ENCODE data around the gene TM7SF2. TPM values are rescaled to one million over a fixed set of nuclear protein-coding genes. Genes with fewer than 3 reads are reported as not detected.
"Not testable (repeated sequence)": the region's sequence is repeated elsewhere in the genome, so short reads cannot be mapped to it uniquely, and the experiment has no call there.

Gene TM7SF2
- total RNA-seq, 1 donor from 2014 or later = 50.1 TPM

GRCh38 chr11:65111159-65111743, 421 bp upstream of the TM7SF2 start:
- no peak for DNase-seq (ENCODE audit: low spot score)
- intact Hi-C loops (cut with DNase I) = no loop called here

DNA sequence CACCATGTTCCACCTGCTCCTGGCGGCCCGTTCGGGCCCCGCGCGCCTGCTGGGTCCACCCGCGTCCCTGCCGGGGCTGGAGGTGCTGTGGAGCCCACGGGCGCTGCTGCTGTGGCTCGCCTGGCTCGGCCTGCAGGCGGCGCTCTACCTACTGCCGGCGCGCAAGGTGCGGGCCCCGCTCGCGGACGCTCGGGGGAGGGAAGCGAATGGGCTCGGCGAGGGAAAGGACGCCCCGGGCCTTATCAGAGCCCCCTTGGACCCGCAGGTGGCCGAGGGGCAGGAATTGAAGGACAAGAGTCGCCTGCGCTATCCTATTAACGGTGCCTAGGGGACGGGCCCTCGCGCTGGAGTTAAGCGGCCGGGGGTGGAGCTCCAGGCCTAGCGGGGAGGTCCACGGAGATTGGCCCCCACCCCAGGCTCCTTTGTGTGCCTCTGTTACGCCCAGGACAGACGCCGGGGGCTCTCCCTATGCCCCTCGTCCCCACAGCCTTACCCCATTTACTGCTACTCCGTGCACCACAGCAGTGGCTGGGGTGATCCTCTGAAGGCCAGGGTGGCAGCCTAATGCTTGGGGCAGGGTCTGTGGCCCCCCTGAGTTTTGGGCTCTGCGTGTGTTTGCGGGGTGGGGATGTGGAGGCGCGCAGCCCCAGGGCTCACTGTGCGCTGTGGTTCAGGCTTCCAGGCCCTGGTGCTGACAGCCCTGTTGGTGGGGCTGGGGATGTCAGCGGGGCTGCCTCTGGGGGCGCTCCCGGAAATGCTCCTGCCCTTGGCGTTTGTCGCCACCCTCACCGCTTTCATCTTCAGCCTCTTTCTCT, 1.1 kb downstream of the TM7SF2 start:
- intact Hi-C loops (cut with DNase I) = no loop called here
- DNase-seq (ENCODE audit: low spot score) = no peak

DNA sequence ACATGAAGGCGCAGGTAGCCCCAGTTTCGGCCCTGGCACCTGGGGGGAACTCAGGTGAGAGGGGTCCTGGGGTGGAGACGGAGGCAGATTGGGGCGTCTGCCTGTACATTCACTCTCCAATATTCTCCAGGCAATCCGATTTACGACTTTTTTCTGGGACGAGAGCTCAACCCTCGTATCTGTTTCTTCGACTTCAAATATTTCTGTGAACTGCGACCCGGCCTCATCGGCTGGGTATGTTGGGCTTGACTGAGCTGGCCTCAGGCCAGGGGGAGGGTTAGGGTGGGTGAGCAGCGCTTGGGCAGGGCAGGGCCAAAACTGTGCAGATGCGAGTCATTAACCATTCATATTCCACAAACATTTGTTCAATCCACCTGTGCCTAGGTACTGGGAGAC, 1.7 kb downstream of the TM7SF2 start:
- intact Hi-C loops (cut with DNase I) = no loop called here

GRCh38 chr11:65113839-65114238, 2.2 kb downstream of the TM7SF2 start:
- intact Hi-C loops (cut with DNase I) = no loop called here
- no peak for DNase-seq (ENCODE audit: low spot score)

More for the DNA sequence above, 1.7 kb downstream of the TM7SF2 start:
- DNase-seq (ENCODE audit: low spot score) = no peak

- DNase-seq (ENCODE audit: low spot score) = no peak
- intact Hi-C loops (cut with DNase I) = loop anchor here (5.0 kb wide), 2 partner anchors 72 to 102 kb away; partner anchors contain the start of genes ARL2 and SAC3D1
Observed at GRCh38 chr11:65114538-65115171, 3.0 kb downstream of the TM7SF2 start.

DNA sequence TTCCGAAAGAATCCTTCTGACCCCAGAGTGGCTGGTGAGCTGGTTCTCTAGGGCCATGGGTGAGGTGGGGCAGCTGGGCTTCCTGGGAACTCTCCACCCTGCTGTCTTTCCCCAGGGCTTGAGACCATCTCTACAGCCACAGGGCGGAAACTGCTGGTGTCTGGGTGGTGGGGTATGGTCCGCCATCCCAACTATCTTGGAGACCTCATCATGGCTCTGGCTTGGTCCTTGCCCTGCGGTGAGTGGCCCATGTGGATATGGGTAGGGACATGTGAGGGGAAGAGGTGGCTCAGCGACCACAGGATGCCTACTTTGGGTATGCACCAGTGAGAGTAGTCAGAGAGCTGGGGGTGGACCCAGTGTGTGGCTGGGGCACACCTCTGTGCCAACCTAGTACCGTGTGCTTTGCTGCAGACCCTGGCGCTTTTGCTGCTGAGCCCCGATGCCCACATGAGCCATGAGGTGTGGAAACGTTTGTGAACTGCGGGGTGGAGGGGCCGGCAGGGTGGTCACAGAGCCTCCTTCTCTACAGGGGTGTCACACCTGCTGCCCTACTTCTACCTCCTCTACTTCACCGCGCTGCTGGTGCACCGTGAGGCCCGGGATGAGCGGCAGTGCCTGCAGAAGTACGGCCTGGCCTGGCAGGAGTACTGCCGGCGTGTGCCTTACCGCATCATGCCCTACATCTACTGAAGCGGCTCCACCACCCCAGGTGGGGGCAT, 3.9 kb downstream of the TM7SF2 start:
- DNase-seq (ENCODE audit: low spot score) = no peak
- intact Hi-C loops (cut with DNase I) = loop anchor here (2.0 to 5.0 kb wide), 3 partner anchors 31 to 103 kb away; partner anchors contain the start of genes ARL2, CDCA5, SAC3D1 and ZFPL1

GRCh38 chr11:65116370-65117205, 4.9 kb downstream of the TM7SF2 start:
- intact Hi-C loops (cut with DNase I) = loop anchor here (2.0 to 5.0 kb wide), 3 partner anchors 32 to 104 kb away; partner anchors contain the start of genes ARL2, CDCA5, SAC3D1 and ZFPL1
- DNase-seq (ENCODE audit: low spot score) = no peak

DNA sequence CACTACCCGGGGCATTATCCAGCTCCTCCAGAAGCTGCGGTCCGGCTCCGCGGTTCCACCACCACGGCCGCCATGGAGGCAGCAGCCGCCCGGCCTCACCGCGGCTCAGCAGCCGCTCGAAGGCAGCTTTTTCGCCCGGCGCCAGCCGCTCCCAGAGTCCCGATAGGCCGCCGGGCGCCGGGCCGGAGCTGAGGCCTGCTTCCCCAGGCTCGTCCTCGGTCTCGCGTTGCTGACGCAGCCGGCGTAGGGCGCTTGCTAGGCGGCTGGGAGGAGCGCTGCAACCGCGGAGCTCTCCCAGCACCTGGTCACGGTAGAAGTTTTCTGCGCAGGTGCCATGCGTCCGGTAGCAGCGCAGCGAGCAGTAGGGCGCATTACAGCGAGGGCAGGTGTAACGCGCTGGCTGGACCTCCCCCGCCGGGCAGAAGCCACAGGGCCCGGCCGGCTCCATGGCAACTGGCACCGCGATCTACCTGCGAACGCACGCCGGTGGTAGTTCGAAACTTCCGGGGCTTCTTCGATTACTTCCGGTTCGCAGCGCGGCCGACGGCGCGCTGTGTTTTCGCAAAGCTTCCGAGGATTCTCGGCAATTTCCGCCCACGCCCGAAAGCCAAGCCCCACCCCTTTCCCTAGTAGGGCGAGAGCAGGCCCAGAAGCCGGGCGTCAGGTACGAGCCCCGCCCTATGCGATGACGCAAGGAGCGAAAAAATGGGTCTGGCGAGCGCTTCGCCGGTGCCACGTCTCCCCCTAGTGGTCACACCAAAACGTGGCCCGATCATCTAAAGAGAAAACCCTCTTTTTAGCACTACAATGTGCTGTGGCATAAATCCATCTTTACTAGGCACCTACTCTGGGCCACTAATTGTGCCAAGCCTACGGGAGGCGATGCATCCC, 5.8 kb downstream of the TM7SF2 start, which contains the start of gene ZNHIT2:
TSS of gene ZNHIT2 (minus strand) at position 496 of the 891 bp plus-strand sequence. CDS start at position 448, 48 bp downstream.
- intact Hi-C loops (cut with DNase I) = loop anchor here (2.0 to 5.0 kb wide), 4 partner anchors 33 to 269 kb away; partner anchors contain the start of genes ARL2, CDCA5, SAC3D1 and ZFPL1

GRCh38 chr11:65118097-65118837, 6.6 kb downstream of the TM7SF2 start:
- no peak for DNase-seq (ENCODE audit: low spot score)
- intact Hi-C loops (cut with DNase I) = loop anchor here (2.0 to 5.0 kb wide), 3 partner anchors 76 to 269 kb away; partner anchors contain the start of genes ARL2 and SAC3D1

More for the DNA sequence above, 5.8 kb downstream of the TM7SF2 start, which contains the start of gene ZNHIT2:
- DNase-seq (ENCODE audit: low spot score) = peak; percentile 100

- not testable (repeated sequence) for DNase-seq (ENCODE audit: low spot score)
- intact Hi-C loops (cut with DNase I) = loop anchor here (2.0 to 5.0 kb wide), 3 partner anchors 77 to 270 kb away; partner anchors contain the start of genes ARL2 and SAC3D1
Observed at GRCh38 chr11:65118891-65119669, 7.4 kb downstream of the TM7SF2 start.

- no peak for DNase-seq (ENCODE audit: low spot score)
- intact Hi-C loops (cut with DNase I) = loop anchor here (2.0 to 5.0 kb wide), 3 partner anchors 77 to 271 kb away; partner anchors contain the start of genes ARL2 and SAC3D1
Observed at GRCh38 chr11:65119670-65119995, 8.0 kb downstream of the TM7SF2 start.

DNA sequence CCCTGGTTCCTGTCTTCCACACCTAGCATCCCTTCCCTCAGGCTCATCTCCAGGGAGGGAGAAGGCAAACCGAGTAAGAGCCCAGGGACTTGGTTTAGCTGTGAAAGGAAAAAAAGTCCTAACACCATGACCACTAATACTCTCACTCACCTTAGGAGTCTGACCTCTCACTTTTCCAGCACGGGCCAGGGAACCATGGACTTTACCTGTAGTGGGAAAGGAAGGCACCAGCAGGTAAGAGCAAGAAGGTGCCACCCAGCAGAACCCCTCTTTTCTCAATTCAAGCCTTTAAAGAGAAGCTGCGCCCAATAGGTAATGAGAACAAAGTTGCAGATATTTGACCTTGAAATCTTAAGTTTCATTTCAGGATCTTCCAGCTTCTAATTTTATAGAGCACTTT, 9.2 kb downstream of the TM7SF2 start:
- intact Hi-C loops (cut with DNase I) = no loop called here
- DNase-seq (ENCODE audit: low spot score) = no peak

GRCh38 chr11:65121447-65121864, 9.8 kb downstream of the TM7SF2 start:
- no peak for DNase-seq (ENCODE audit: low spot score)
- intact Hi-C loops (cut with DNase I) = no loop called here

DNA sequence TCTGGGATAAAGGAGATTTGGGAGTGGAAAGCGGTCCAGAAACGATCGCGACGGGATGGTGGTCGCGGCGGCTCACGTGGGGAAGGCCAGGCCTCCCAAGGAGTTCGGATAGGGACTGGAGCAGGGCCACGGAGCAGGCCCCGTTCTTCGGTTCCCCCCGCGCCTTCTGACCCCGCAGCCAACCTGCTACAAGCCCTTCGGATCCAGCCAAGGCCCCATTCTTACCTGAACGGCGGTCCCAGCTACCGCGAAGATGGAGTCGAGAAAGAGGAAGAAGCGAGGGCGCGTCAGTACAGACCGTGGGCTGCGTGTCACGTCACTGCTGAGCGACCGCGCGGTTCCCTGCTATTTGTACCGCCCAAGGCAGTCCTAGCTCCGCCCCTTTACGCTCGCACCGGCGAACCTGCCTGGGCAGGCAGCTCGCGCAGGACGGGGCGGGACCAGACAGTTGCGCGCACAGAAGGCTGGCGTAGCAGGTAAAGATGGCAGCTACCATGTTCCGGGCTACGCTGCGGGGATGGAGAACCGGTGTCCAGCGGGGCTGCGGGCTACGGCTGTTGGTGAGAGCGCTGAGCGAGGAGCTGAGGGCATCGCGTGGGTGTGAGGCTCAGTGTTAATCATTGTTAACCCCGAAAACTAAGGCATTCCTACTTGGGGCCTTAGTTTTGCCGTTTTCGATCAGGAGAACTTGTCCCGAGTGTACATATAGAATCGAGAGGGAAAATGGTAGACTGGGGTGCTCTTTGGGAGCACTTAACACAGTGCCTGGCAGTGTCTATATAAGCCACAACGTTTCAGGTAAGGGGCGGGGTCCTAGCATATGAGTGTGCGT, 10.4 kb downstream of the TM7SF2 start, which contains the start of the genes FAU and MRPL49:
TSS of gene FAU (minus strand) at position 270 of the 832 bp plus-strand sequence. CDS start 321 bp downstream, outside the sequence.
TSS of gene MRPL49 (plus strand) at position 457 of the 832 bp plus-strand sequence. CDS start at position 483, 26 bp downstream.
- intact Hi-C loops (cut with DNase I) = no loop called here
- DNase-seq (ENCODE audit: low spot score) = peak; percentile 100

All from cardiac septum (tissue), 1 donor.